Measurements from ENCODE around the gene DCBLD1. TPM values are rescaled to one million over a fixed set of nuclear protein-coding genes. Genes with fewer than 3 reads are reported as not detected.

The DCBLD1 gene
- polyA plus RNA-seq, 1 donor (not counting 4 experiments of a cell fraction or from before 2014, with no cell fraction given), result 21.7 TPM

DNA sequence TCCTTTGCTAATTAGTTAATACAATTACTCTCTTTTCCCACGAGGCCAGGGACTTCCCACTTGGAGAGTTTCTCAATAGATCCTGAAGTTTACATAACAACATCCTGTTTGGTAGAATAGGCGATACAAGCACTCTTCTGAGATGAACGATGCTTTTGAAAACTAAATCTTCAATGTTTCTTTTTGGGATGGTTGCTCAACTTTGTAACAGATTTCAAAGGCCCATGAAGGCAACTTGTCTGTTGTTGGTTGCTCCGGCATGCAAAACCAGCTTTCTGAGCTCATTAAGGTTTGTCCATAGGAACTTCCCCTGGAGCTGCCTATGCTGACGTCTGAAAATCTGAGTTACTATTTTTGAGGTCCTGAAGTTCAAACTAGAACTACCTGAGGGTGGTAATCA lies 30.8 kb upstream of the DCBLD1 start:
- TF ChIP-seq EZH2 (IDR thresholded peaks at IDR 0.05; ENCODE audit: low read length), result no peak
- TF ChIP-seq, protein P1, sequence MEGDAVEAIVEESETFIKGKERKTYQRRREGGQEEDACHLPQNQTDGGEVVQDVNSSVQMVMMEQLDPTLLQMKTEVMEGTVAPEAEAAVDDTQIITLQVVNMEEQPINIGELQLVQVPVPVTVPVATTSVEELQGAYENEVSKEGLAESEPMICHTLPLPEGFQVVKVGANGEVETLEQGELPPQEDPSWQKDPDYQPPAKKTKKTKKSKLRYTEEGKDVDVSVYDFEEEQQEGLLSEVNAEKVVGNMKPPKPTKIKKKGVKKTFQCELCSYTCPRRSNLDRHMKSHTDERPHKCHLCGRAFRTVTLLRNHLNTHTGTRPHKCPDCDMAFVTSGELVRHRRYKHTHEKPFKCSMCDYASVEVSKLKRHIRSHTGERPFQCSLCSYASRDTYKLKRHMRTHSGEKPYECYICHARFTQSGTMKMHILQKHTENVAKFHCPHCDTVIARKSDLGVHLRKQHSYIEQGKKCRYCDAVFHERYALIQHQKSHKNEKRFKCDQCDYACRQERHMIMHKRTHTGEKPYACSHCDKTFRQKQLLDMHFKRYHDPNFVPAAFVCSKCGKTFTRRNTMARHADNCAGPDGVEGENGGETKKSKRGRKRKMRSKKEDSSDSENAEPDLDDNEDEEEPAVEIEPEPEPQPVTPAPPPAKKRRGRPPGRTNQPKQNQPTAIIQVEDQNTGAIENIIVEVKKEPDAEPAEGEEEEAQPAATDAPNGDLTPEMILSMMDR (optimal IDR thresholded peaks at IDR 0.05 in 1 of 3, IDR thresholded peaks at IDR 0.05 in 1 of 3, conservative IDR thresholded peaks at IDR 0.05 in 1 of 3; ENCODE audit: extremely low read depth in 1 of 3, insufficient read depth in 2 of 3, low read length in 3 of 3), result no peak
- no peaks in the 10 kb centered on the region for H3K79me2 ChIP-seq (ENCODE audit: control insufficient read depth, insufficient read depth, low read length)
- H3K9ac ChIP-seq (ENCODE audit: control insufficient read depth, extremely low read depth, insufficient read depth, low read length), result no peak overlapping the region
- peak overlapping the region; percentile 16 for H2AFZ ChIP-seq (ENCODE audit: control insufficient read depth, low read length)
- no peaks in the 10 kb centered on the region for H3K36me3 ChIP-seq (ENCODE audit: control insufficient read depth in 2 of 2, extremely low read depth in 1 of 2, insufficient read depth in 2 of 2, low read length in 2 of 2)
- H3K4me3 ChIP-seq (ENCODE audit: control insufficient read depth in 2 of 3, extremely low read depth in 1 of 3, insufficient read depth in 2 of 3, low read depth in 1 of 3, low read length in 3 of 3), result no peak overlapping the region
- FAIRE-seq (no peak), DNase-seq (ENCODE audit: low read depth, low spot score) (no peak)
- no peaks in the 10 kb centered on the region for H3K27me3 ChIP-seq (ENCODE audit: control insufficient read depth, extremely low read depth, insufficient read depth, low read length)
- H3K4me2 ChIP-seq (ENCODE audit: control insufficient read depth, extremely low read depth, insufficient read depth, low read depth, low read length), result no peak overlapping the region
- no peaks in the 10 kb centered on the region for H3K9me3 ChIP-seq (ENCODE audit: control insufficient read depth, low read depth, low read length)
- H3K4me1 ChIP-seq (ENCODE audit: control insufficient read depth, extremely low read depth, insufficient read depth, low read length), result peaks cover 33% of the 10 kb centered on the region
- dilution Hi-C loops (cut with MboI; ENCODE audit: extremely low pct_ligation_motif_present, low sequenced_read_pairs), result no loop called here
- H3K9me1 ChIP-seq (ENCODE audit: control insufficient read depth, extremely low read depth, insufficient read depth, low read length), result no peaks in the 10 kb centered on the region
- H4K20me1 ChIP-seq (ENCODE audit: control insufficient read depth, extremely low read depth, insufficient read depth, low read length), result no peaks in the 10 kb centered on the region
- no peak overlapping the region for H3K27ac ChIP-seq (ENCODE audit: control insufficient read depth, insufficient read depth, low read length)

DNA sequence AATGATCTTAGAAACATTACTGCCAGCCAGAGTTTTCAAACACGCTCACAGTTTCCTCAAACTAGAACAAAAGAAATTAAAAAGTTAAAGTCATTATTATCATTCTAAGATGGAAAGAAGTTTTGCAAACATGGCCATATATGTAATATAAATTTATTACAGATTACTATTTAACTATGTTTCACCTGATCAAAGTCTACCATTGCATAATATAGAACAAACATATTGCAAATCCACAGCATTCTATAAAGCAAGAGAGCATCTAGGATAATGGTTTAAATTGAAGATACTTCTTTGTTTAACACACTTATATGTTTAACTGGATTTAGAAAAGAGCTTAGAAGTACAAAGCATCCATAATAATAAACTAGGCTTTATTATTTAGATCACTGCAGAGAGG lies 26.2 kb upstream of the DCBLD1 start:
- DNase-seq (ENCODE audit: low read depth, low spot score) (no peak), FAIRE-seq (no peak)
- TF ChIP-seq, protein P1 (optimal IDR thresholded peaks at IDR 0.05 in 1 of 3, IDR thresholded peaks at IDR 0.05 in 1 of 3, conservative IDR thresholded peaks at IDR 0.05 in 1 of 3; ENCODE audit: extremely low read depth in 1 of 3, insufficient read depth in 2 of 3, low read length in 3 of 3), result no peak
- no peak for TF ChIP-seq EZH2 (IDR thresholded peaks at IDR 0.05; ENCODE audit: low read length)
- Histone ChIP-seq H3K36me3 (ENCODE audit: control insufficient read depth in 2 of 2, extremely low read depth in 1 of 2, insufficient read depth in 2 of 2, low read length in 2 of 2) (no peaks in the 10 kb centered on the region), H3K79me2 (ENCODE audit: control insufficient read depth, insufficient read depth, low read length) (no peaks in the 10 kb centered on the region), H3K4me2 (ENCODE audit: control insufficient read depth, extremely low read depth, insufficient read depth, low read depth, low read length) (no peak overlapping the region), H3K4me1 (ENCODE audit: control insufficient read depth, extremely low read depth, insufficient read depth, low read length) (peaks cover 5% of the 10 kb centered on the region), H4K20me1 (ENCODE audit: control insufficient read depth, extremely low read depth, insufficient read depth, low read length) (no peaks in the 10 kb centered on the region), H3K9me3 (ENCODE audit: control insufficient read depth, low read depth, low read length) (no peaks in the 10 kb centered on the region), H3K9me1 (ENCODE audit: control insufficient read depth, extremely low read depth, insufficient read depth, low read length) (no peaks in the 10 kb centered on the region), H3K27me3 (ENCODE audit: control insufficient read depth, extremely low read depth, insufficient read depth, low read length) (no peaks in the 10 kb centered on the region), H3K4me3 (ENCODE audit: control insufficient read depth in 2 of 3, extremely low read depth in 1 of 3, insufficient read depth in 2 of 3, low read depth in 1 of 3, low read length in 3 of 3) (no peak overlapping the region), H3K9ac (ENCODE audit: control insufficient read depth, extremely low read depth, insufficient read depth, low read length) (no peak overlapping the region), H2AFZ (ENCODE audit: control insufficient read depth, low read length) (no peak overlapping the region), H3K27ac (ENCODE audit: control insufficient read depth, insufficient read depth, low read length) (no peak overlapping the region)
- dilution Hi-C loops (cut with MboI; ENCODE audit: extremely low pct_ligation_motif_present, low sequenced_read_pairs), result no loop called here

Data from keratinocyte (primary cell).